Loucy (cell line): ENCODE measurements around the gene THOC1.

Source experiments
- EZH2phosphoT487 ChIP-seq: fragments of 200-600 bp; IDR thresholded peaks from 2 replicates; pipeline ENCODE4 v1.6.1; 2018; ENCODE audit warnings: antibody characterized with exemption, mild to moderate bottlenecking, moderate library complexity, borderline replicate concordance
- TF ChIP-seq, protein P1 (sequence below): fragments of 200-600 bp; sonication (generic); conservative IDR thresholded peaks from 2 replicates; pipeline ENCODE4 v1.5.1; 2014; ENCODE audit warnings: mild to moderate bottlenecking, antibody characterized with exemption, low read length

DNA sequence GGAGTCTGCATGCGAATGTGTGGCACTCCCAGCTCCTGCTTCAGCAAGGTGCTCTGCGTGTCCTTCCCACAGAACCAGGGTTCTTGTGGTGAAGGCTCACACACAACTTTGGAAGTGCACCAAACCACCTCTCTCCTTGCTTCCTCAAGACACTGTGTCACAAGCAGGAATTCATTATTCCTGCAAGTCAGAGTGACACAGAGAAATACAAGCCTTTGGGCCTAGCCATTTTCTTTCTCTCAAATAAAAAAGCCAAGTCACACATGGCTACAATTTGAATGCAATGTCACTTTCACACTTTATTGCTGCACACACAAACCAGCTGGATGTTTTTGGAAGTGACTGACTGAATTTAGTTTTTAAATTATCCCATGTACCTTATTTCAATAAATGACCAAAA lies 30.1 kb upstream of the THOC1 start:
- TF ChIP-seq, protein P1, sequence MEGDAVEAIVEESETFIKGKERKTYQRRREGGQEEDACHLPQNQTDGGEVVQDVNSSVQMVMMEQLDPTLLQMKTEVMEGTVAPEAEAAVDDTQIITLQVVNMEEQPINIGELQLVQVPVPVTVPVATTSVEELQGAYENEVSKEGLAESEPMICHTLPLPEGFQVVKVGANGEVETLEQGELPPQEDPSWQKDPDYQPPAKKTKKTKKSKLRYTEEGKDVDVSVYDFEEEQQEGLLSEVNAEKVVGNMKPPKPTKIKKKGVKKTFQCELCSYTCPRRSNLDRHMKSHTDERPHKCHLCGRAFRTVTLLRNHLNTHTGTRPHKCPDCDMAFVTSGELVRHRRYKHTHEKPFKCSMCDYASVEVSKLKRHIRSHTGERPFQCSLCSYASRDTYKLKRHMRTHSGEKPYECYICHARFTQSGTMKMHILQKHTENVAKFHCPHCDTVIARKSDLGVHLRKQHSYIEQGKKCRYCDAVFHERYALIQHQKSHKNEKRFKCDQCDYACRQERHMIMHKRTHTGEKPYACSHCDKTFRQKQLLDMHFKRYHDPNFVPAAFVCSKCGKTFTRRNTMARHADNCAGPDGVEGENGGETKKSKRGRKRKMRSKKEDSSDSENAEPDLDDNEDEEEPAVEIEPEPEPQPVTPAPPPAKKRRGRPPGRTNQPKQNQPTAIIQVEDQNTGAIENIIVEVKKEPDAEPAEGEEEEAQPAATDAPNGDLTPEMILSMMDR: no peak
- no peak for TF ChIP-seq EZH2phosphoT487
